GM19463 (cell line): ENCODE measurements around the gene IL23R.

ENCODE experiments used
- ATAC-seq: cut with Tn5 transposase; IDR thresholded peaks from one replicate; pipeline ENCODE4 v1.9.1; 2021; ENCODE audit warnings: mild to moderate bottlenecking, moderate library complexity; ENCODE audit not compliant: unreplicated experiment

IL23R gene

GRCh38 chr1:67294836-67295617 is 128.8 kb downstream of the IL23R start:
- no peak for ATAC-seq

GRCh38 chr1:67298762-67299161 is 132.5 kb downstream of the IL23R start:
- ATAC-seq = no peak

GRCh38 chr1:67299296-67299695 is 133.0 kb downstream of the IL23R start:
- no peak for ATAC-seq

- ATAC-seq = no peak
These were observed 134.3 kb downstream of the IL23R start for GRCh38 chr1:67300561-67300960.

- ATAC-seq = no peak
These were observed 137.8 kb downstream of the IL23R start for GRCh38 chr1:67304023-67304422.

- no peak for ATAC-seq
These were observed 140.3 kb downstream of the IL23R start for GRCh38 chr1:67306547-67306946.

GRCh38 chr1:67307251-67308060 is 141.2 kb downstream of the IL23R start, which contains the start of gene IL12RB2:
IL12RB2 (plus strand) TSS chr1:67307873; CDS start chr1:67320369, 12,496 bp downstream.
- no peak for ATAC-seq

- no peak for ATAC-seq
These were observed 141.9 kb downstream of the IL23R start for GRCh38 chr1:67308136-67308535.
